AG09319 (cell line): Measurements from ENCODE around the gene TAMM41.
A peak's percentile ranks its signal among the peaks of the same experiment; 100 is the strongest.

ENCODE experiments used
- DNase-seq: peaks from one replicate; pipeline ENCODE4 v3.0.0-alpha.2; 2010; ENCODE audit warnings: low read depth; ENCODE audit errors: extremely low read depth
- TF ChIP-seq, protein P1 (sequence below): IDR thresholded peaks from 2 replicates; pipeline ENCODE4 v1.5.1; 2011; ENCODE audit warnings: low read depth, mild to moderate bottlenecking, inconsistent platforms, low read length, moderate library complexity

The TAMM41 gene

DNA sequence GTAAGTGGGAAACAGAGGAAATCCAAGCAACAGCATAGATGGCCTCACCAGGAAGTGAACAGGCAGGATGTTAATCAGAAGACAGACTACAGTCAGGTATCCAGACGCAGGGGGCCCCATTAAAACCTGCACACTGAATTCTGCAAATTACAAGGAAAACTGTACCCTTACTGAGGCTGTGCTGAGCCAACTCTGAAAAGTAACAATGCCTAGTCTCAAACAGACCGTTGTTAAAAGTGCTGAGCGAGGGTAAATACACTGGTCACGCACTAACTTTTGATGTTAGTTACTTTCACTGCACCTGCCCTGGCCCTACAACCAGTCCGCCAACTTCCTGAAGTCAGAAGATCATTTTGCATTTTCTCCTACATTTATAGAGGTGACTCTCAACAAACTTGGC, 1.0 kb downstream of the TAMM41 start:
- no peak for DNase-seq
- TF ChIP-seq, protein P1, sequence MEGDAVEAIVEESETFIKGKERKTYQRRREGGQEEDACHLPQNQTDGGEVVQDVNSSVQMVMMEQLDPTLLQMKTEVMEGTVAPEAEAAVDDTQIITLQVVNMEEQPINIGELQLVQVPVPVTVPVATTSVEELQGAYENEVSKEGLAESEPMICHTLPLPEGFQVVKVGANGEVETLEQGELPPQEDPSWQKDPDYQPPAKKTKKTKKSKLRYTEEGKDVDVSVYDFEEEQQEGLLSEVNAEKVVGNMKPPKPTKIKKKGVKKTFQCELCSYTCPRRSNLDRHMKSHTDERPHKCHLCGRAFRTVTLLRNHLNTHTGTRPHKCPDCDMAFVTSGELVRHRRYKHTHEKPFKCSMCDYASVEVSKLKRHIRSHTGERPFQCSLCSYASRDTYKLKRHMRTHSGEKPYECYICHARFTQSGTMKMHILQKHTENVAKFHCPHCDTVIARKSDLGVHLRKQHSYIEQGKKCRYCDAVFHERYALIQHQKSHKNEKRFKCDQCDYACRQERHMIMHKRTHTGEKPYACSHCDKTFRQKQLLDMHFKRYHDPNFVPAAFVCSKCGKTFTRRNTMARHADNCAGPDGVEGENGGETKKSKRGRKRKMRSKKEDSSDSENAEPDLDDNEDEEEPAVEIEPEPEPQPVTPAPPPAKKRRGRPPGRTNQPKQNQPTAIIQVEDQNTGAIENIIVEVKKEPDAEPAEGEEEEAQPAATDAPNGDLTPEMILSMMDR: no peak

DNA sequence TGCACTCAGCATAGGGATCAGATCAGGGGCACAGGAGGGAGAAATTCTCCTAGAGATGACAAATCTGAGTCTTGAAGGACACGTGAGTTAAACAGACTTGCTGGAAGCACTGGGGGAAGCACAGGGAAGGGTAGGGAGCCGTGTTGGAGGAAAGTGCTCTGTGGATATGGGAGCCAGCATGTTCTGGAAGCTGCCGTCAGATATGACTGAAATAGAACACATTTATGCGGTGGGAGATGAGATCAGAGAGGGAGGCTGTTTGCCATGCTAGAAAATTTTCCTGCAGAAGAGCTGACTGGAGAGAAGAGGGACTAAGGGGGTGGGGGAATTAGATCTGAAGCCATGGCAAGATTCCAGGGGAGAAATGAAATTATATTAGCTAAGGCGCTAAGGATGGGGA, 1.8 kb downstream of the TAMM41 start:
- TF ChIP-seq, protein P1: no peak
- DNase-seq: no peak

DNA sequence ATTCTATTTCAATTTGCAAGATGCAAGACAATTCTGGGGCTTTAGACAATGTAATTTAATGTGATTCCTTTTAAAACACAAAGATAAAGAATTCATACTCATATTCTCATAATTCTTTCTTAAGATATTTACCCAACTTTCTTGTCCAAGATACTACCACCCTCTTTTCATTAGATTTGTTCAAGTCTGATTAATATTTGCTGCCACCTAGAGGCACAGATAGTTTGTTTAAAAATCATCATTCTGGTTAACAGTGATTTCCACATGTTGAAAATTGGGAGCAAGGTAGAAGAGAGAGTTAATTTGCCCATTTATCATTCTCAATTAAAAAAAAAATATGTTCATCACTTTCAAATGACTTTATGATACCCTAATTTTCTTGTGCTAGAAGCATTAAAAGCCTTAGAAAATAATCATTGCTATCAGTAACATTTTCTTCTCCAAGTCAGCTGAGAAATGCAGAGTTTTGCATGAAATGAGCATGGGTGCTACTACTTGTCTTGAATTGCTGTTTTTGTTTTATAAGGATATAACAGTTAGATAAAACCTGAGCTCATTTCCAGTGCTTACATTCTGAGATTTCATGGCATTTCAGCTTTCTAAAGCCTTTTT, 11.6 kb downstream of the TAMM41 start:
- DNase-seq: no peak
- TF ChIP-seq, protein P1: peak; percentile 41

DNA sequence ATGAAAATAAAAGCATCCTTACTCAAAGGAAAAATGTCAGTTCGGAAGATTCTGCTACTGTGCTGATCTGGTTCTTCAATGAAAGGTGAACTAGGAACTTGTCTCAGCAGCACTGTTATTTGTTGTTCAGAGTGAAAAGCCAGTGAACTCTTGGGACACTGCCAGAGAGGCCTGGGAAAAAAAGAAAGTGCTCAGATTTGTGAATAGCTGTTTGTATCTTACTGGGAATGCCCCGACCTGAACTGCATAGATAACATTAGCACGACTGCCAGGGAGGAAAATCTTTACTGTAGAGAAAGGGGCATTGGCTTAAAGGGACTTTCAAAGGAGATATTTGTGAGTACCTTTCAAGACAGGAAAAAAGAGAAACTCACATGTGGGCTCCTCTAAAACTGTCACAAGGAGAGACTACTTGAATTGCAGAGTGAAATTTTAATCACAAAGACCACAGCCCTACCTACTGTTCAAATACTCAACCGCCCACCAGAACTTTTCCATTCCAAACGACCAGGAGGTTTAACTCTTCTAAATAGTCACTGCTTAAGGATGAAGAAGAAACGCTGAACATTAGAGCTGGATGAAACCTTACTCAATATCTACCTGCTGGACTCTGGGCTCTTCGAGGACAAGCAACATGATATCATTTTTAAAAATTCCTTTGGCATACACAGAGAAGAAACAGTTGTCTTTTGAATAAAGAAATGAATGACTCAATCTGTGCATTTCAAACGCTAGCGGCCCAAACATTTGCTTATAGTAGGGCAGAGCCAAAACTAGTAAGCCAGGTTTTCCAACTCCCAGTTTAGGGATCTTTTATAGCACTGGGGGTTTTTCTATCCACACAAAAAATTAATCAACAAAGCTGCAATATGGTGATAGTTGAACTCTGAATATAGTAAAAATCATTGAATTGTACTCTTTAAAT, 13.4 kb downstream of the TAMM41 start:
- no peak for DNase-seq

DNA sequence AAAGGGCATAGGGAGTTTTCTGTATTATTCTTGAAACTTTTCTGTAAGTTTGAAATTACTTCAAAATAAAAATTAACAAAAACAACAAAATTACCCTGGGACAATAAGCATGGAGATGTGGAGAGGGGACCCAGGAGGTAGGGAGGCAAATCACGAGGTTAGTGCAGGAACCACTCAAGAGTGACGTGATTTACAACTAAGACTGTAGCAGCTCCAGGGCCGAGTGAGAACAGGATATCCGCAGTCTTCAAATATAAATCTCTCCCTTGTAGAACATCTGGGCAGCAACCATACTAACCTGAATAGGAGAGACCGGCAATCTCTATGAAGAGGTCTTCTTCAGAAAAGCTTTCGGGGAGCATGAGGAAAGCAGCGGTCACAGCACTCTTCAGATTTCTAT, 17.3 kb downstream of the TAMM41 start:
- TF ChIP-seq, protein P1: no peak

More for the DNA sequence above, 13.4 kb downstream of the TAMM41 start:
- TF ChIP-seq, protein P1: no peak

DNA sequence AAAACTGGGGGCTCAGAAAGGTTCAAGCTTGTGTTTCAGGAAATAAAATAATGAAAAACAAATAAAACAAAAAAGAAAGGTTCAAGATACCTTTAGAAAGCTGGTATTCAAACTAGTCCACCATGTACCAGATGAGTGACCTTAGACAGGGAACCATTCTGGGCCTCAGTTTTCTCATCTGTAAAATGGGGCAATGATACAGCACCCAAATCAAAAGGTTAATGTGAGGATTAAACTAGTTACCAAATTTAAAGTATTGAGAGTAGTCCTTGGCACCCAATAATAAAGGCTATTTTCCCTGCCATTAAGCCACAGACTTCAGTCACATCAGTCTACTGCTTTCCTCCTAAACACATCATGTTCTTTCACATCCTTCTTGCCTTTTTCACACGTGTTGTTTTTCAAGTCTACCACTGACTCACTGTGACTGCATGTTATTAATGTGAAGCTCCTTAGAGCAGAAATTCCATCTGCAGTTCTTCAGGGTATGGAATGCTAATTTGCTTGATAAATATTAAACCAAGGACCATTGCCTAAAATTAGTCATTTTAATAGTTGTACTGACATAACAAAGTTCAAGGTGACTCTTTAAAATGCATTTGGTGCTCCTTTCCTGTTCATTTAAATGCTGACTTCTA, 19.9 kb downstream of the TAMM41 start:
- TF ChIP-seq, protein P1: no peak
- no peak for DNase-seq

More for the DNA sequence above, 17.3 kb downstream of the TAMM41 start:
- no peak for DNase-seq

DNA sequence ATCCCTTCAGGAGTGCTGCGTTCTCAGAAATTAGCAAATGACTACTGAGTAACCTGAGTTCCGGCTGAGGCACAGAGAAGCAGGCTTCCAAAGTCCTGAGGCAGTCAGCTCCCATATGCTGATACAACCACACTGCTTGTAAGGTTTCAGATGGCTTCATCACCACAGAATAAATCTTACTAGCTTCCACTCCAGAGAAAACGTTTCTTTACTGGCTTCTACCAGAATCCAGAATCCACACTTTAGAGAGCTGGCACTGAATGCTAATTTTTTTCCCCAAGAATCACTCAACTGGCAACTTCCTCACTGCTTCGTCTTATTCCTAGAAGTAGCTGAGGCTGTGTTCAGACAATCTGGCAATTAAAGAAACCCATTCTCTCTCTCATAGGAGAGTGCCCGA, 21.4 kb downstream of the TAMM41 start:
- TF ChIP-seq, protein P1: no peak
- no peak for DNase-seq
